GM23338 (cell line): Measurements from ENCODE around the gene KIF1A.

Experiments
- CTCF ChIP-seq, 2 experiments: fragments of 200-600 bp in 1 of 2; sonication (generic) in 1 of 2; conservative IDR thresholded peaks; 2 replicates each; pipeline versions ENCODE4 v1.5.1 to v1.6.1; 2016 to 2017; ENCODE audit warnings: antibody characterized with exemption in 2 of 2, low read depth in 2 of 2, mild to moderate bottlenecking in 2 of 2, moderate library complexity in 1 of 2
- EZH2 ChIP-seq: fragments of 200-600 bp; sonication (generic); IDR thresholded peaks from one replicate; pipeline ENCODE4 v1.8.0; 2017; ENCODE audit warnings: antibody characterized with exemption, mild to moderate bottlenecking, low read depth; ENCODE audit not compliant: unreplicated experiment
- JUNB ChIP-seq: IDR thresholded peaks from one replicate; pipeline ENCODE4 v1.6.1; 2016; ENCODE audit warnings: antibody characterized with exemption; ENCODE audit not compliant: unreplicated experiment
- POLR2AphosphoS5 ChIP-seq: IDR thresholded peaks from 2 replicates; pipeline ENCODE4 v1.6.1; 2016; ENCODE audit warnings: antibody characterized with exemption, low read depth
- STAT1 ChIP-seq: IDR thresholded peaks from one replicate; pipeline ENCODE4 v1.6.1; 2016; ENCODE audit warnings: antibody characterized with exemption; ENCODE audit not compliant: unreplicated experiment
- ZNF331 ChIP-seq: fragments of 250-450 bp; sonication (Bioruptor Pico); IDR thresholded peaks from 2 replicates; pipeline ENCODE4 v1.5.0; 2020; ENCODE audit warnings: low read depth, mild to moderate bottlenecking, moderate library complexity

GRCh38 chr2:240821429-240821778 lies 1.4 kb upstream of the KIF1A start:
- TF ChIP-seq CTCF (conservative IDR thresholded peaks at IDR 0.05; ENCODE audit: low read depth in 2 of 2) (no peak), JUNB (no peak), POLR2AphosphoS5 (no peak), EZH2 (no peak), STAT1 (no peak), ZNF331 (CRISPR knock-in tag) (no peak)
